GM10266 (cell line): ENCODE data around the gene RAB11FIP4.

ENCODE experiments used
- DNase-seq: peaks from one replicate; pipeline ENCODE4 v3.0.0; 2012; ENCODE audit errors: extremely low spot score
- CTCF ChIP-seq: IDR thresholded peaks from 2 replicates; pipeline ENCODE4 v1.5.1; 2012; ENCODE audit warnings: mild to moderate bottlenecking, low read depth; ENCODE audit not compliant: control insufficient read depth, insufficient read depth; ENCODE audit errors: missing control alignments

RAB11FIP4 gene

GRCh38 chr17:31493656-31494155 is 102.2 kb downstream of the RAB11FIP4 start:
- TF ChIP-seq CTCF, result no peak
- no peak for DNase-seq

- TF ChIP-seq CTCF, result no peak
- DNase-seq, result peak; percentile 68
Observed at GRCh38 chr17:31494259-31495021, 103.0 kb downstream of the RAB11FIP4 start.

- TF ChIP-seq CTCF, result no peak
- DNase-seq, result no peak
Observed at GRCh38 chr17:31495022-31495885, 103.8 kb downstream of the RAB11FIP4 start.

GRCh38 chr17:31496097-31496496 is 104.6 kb downstream of the RAB11FIP4 start:
- DNase-seq, result no peak
- no peak for TF ChIP-seq CTCF

GRCh38 chr17:31496601-31497000 is 105.1 kb downstream of the RAB11FIP4 start:
- no peak for TF ChIP-seq CTCF
- no peak for DNase-seq

- no peak for DNase-seq
- no peak for TF ChIP-seq CTCF
Observed at GRCh38 chr17:31497431-31497830, 106.0 kb downstream of the RAB11FIP4 start.
